ENCODE results near the gene GPR82. TPM values are rescaled to one million over a fixed set of nuclear protein-coding genes. Genes with fewer than 3 reads are reported as not detected.

The GPR82 gene
- total RNA-seq, 2 donors from 2014 or later, result 0.52 TPM; not detected in 1

- intact Hi-C loops (cut with DNase I), result no loop called here
- WGBS, 2 donors, result 71 to 85% methylated on average over 4 of the region's 4 CpGs
Observed at GRCh38 chrX:41686788-41687187, 37.2 kb upstream of the GPR82 start.

GRCh38 chrX:41688156-41688555 is 35.8 kb upstream of the GPR82 start:
- H3K9me3 ChIP-seq, result no peaks in the 10 kb centered on the region

More at GRCh38 chrX:41686788-41687187, 37.2 kb upstream of the GPR82 start:
- no peak overlapping the region for H3K27ac ChIP-seq
- no peak for ATAC-seq
- TF ChIP-seq POLR2A (IDR thresholded peaks at IDR 0.05), result no peak
- H3K4me1 ChIP-seq, result peaks cover 8% of the 10 kb centered on the region
- no peaks in the 10 kb centered on the region for H3K36me3 ChIP-seq (replicated peaks in 1 of 2; ENCODE audit: insufficient read depth in 1 of 2, low read depth in 2 of 2)
- H3K9me3 ChIP-seq, result no peaks in the 10 kb centered on the region
- DNase-seq, result no peak
- H3K4me3 ChIP-seq, result no peak overlapping the region
- no peaks in the 10 kb centered on the region for H3K27me3 ChIP-seq

GRCh38 chrX:41688835-41689234 is 35.1 kb upstream of the GPR82 start, which contains the start of gene GPR34:
Gene GPR34, plus strand, starts transcription at chrX:41688973. Its CDS starts 6,661 bp downstream, at chrX:41695634.
- intact Hi-C loops (cut with DNase I), result no loop called here
- DNase-seq (peak in 1 of 4 donors; percentile 18), ATAC-seq (no peak)
- TF ChIP-seq POLR2A (IDR thresholded peaks at IDR 0.05), result no peak
- no peak for TF ChIP-seq CTCF (IDR thresholded peaks at IDR 0.05)
- Histone ChIP-seq H3K4me1 (peaks cover 7% of the 10 kb centered on the region), H3K27ac (no peak within 1 kb of the TSS), H3K4me3 (no peak within 1 kb of the TSS), H3K9me3 (no peaks in the 10 kb centered on the region), H3K27me3 (no peaks in the 10 kb centered on the region), H3K36me3 (replicated peaks in 1 of 2; ENCODE audit: insufficient read depth in 1 of 2, low read depth in 2 of 2) (no peaks in the 10 kb centered on the region)
- 67 to 79% methylated on average over 8 of the region's 8 CpGs for WGBS, 2 donors

More at GRCh38 chrX:41688156-41688555, 35.8 kb upstream of the GPR82 start:
- ATAC-seq (no peak), DNase-seq (no peak)
- 87 to 91% methylated on average over 2 of the region's 2 CpGs for WGBS, 2 donors
- TF ChIP-seq CTCF (IDR thresholded peaks at IDR 0.05), result no peak
- no peak for TF ChIP-seq POLR2A (IDR thresholded peaks at IDR 0.05)
- no peaks in the 10 kb centered on the region for H3K36me3 ChIP-seq (replicated peaks in 1 of 2; ENCODE audit: insufficient read depth in 1 of 2, low read depth in 2 of 2)
- intact Hi-C loops (cut with DNase I), result no loop called here
- no peaks in the 10 kb centered on the region for H3K27me3 ChIP-seq
- peaks cover 8% of the 10 kb centered on the region for H3K4me1 ChIP-seq
- no peak overlapping the region for H3K27ac ChIP-seq
- no peak overlapping the region for H3K4me3 ChIP-seq

GRCh38 chrX:41689711-41690110 is 34.3 kb upstream of the GPR82 start:
- Histone ChIP-seq H3K27me3 (no peaks in the 10 kb centered on the region), H3K4me3 (no peak overlapping the region), H3K27ac (no peak overlapping the region), H3K9me3 (no peaks in the 10 kb centered on the region), H3K36me3 (replicated peaks in 1 of 2; ENCODE audit: insufficient read depth in 1 of 2, low read depth in 2 of 2) (no peaks in the 10 kb centered on the region), H3K4me1 (no peaks in the 10 kb centered on the region)
- DNase-seq, result no peak
- ATAC-seq, result no peak
- TF ChIP-seq POLR2A (IDR thresholded peaks at IDR 0.05), result no peak
- TF ChIP-seq CTCF (IDR thresholded peaks at IDR 0.05), result no peak
- WGBS, 2 donors, result 84 to 85% methylated on average over 3 of the region's 3 CpGs
- intact Hi-C loops (cut with DNase I), result no loop called here

- no peak for TF ChIP-seq POLR2A (IDR thresholded peaks at IDR 0.05)
- TF ChIP-seq CTCF (IDR thresholded peaks at IDR 0.05), result no peak
- 71 to 100% methylated on average over 1 of the region's 1 CpG for WGBS, 2 donors
- no peak for ATAC-seq
- DNase-seq, result no peak
- Histone ChIP-seq H3K36me3 (replicated peaks in 1 of 2; ENCODE audit: insufficient read depth in 1 of 2, low read depth in 2 of 2) (no peaks in the 10 kb centered on the region), H3K9me3 (no peaks in the 10 kb centered on the region), H3K27ac (no peak overlapping the region), H3K27me3 (no peaks in the 10 kb centered on the region), H3K4me3 (no peak overlapping the region), H3K4me1 (no peaks in the 10 kb centered on the region)
- intact Hi-C loops (cut with DNase I), result no loop called here
Observed at GRCh38 chrX:41692162-41692749, 31.7 kb upstream of the GPR82 start.

Measured in body of pancreas (tissue), 4 donors.